Endothelial cell (in vitro differentiated cells): Measurements from ENCODE around the gene NHS. TPM values are rescaled to one million over a fixed set of nuclear protein-coding genes. Genes with fewer than 3 reads are reported as not detected.

ENCODE experiments used
- DNase-seq: peaks from one replicate; pipeline ENCODE4 v3.0.0; 2021; ENCODE audit warnings: low spot score
- H3K27ac Mint-ChIP-seq: one replicate; pipeline ENCODE4 v1.8.0; 2021; ENCODE audit warnings: mixed read lengths, inconsistent platforms; ENCODE audit not compliant: unreplicated experiment
- H3K27me3 Mint-ChIP-seq: one replicate; pipeline ENCODE4 v1.8.0; 2021; ENCODE audit warnings: mild to moderate bottlenecking, moderate library complexity, mixed read lengths, inconsistent platforms; ENCODE audit not compliant: unreplicated experiment
- H3K36me3 Mint-ChIP-seq: one replicate; pipeline ENCODE4 v1.8.0; 2021; ENCODE audit warnings: mild to moderate bottlenecking, low read depth, mixed read lengths, inconsistent platforms; ENCODE audit not compliant: unreplicated experiment
- H3K4me1 Mint-ChIP-seq: one replicate; pipeline ENCODE4 v1.8.0; 2021; ENCODE audit warnings: mild to moderate bottlenecking, mixed read lengths, inconsistent platforms; ENCODE audit not compliant: unreplicated experiment
- H3K4me3 Mint-ChIP-seq: one replicate; pipeline ENCODE4 v1.8.0; 2021; ENCODE audit warnings: mild to moderate bottlenecking, mixed read lengths, inconsistent platforms; ENCODE audit not compliant: unreplicated experiment
- H3K9me3 Mint-ChIP-seq: one replicate; pipeline ENCODE4 v1.8.0; 2021; ENCODE audit warnings: mixed read lengths, inconsistent platforms; ENCODE audit not compliant: unreplicated experiment
- CTCF ChIP-seq: fragments of 200-600 bp; sonication (generic); IDR thresholded peaks from one replicate; pipeline ENCODE4 v1.5.0; 2021; ENCODE audit warnings: antibody characterized with exemption; ENCODE audit not compliant: unreplicated experiment
- total RNA-seq: library from RNA; stranded (reverse); fragmentation: NEBNext Ultra II Directional; extraction: Animal tissue kit (Norgen Biotek cat#: 25700); gene quantifications from one replicate; pipeline ENCODE4 v1.2.1, GENCODE V29; 2021; ENCODE audit not compliant: unreplicated experiment

The NHS gene
- total RNA-seq, 1 donor from 2014 or later, result 5.3 TPM

- no peak for TF ChIP-seq CTCF
- Mint-ChIP-seq H3K27ac (no peak overlapping the region), H3K4me3 (no peak overlapping the region), H3K27me3 (no peaks in the 10 kb centered on the region), H3K9me3 (no peaks in the 10 kb centered on the region), H3K4me1 (no peaks in the 10 kb centered on the region), H3K36me3 (no peaks in the 10 kb centered on the region)
- no peak for DNase-seq
Observed at GRCh38 chrX:17703201-17703600, 328.2 kb downstream of the NHS start.

GRCh38 chrX:17705211-17705610 is 330.2 kb downstream of the NHS start:
- H3K4me3 Mint-ChIP-seq, result no peak overlapping the region
- no peak overlapping the region for H3K27ac Mint-ChIP-seq
- H3K36me3 Mint-ChIP-seq, result no peaks in the 10 kb centered on the region
- DNase-seq, result no peak
- H3K9me3 Mint-ChIP-seq, result no peaks in the 10 kb centered on the region
- H3K4me1 Mint-ChIP-seq, result no peaks in the 10 kb centered on the region
- peaks cover 3% of the 10 kb centered on the region for H3K27me3 Mint-ChIP-seq
- TF ChIP-seq CTCF, result no peak

- Mint-ChIP-seq H3K9me3 (no peaks in the 10 kb centered on the region), H3K36me3 (no peaks in the 10 kb centered on the region), H3K27me3 (peaks cover 3% of the 10 kb centered on the region), H3K27ac (no peak overlapping the region), H3K4me3 (no peak overlapping the region), H3K4me1 (no peaks in the 10 kb centered on the region)
- TF ChIP-seq CTCF, result no peak
- no peak for DNase-seq
Observed at GRCh38 chrX:17706676-17707075, 331.7 kb downstream of the NHS start.

- no peak for DNase-seq
- no peaks in the 10 kb centered on the region for H3K4me1 Mint-ChIP-seq
- H3K36me3 Mint-ChIP-seq, result no peaks in the 10 kb centered on the region
- peaks cover 3% of the 10 kb centered on the region for H3K27me3 Mint-ChIP-seq
- no peaks in the 10 kb centered on the region for H3K9me3 Mint-ChIP-seq
- H3K4me3 Mint-ChIP-seq, result no peak overlapping the region
- no peak overlapping the region for H3K27ac Mint-ChIP-seq
- no peak for TF ChIP-seq CTCF
Observed at GRCh38 chrX:17707731-17708130, 332.7 kb downstream of the NHS start.

GRCh38 chrX:17710871-17711301 is 335.9 kb downstream of the NHS start:
- Mint-ChIP-seq H3K4me1 (no peaks in the 10 kb centered on the region), H3K27ac (no peak overlapping the region), H3K27me3 (peaks cover 3% of the 10 kb centered on the region), H3K36me3 (no peaks in the 10 kb centered on the region), H3K9me3 (no peaks in the 10 kb centered on the region), H3K4me3 (no peak overlapping the region)
- TF ChIP-seq CTCF, result no peak
- DNase-seq, result no peak
